ENCODE measurements around the gene PTRH1. TPM values are rescaled to one million over a fixed set of nuclear protein-coding genes. Genes with fewer than 3 reads are reported as not detected.
A peak's percentile ranks its signal among the peaks of the same experiment; 100 is the strongest.

Gene PTRH1
- total RNA-seq, 1 experiment from 2014 or later: 21.8 TPM

DNA sequence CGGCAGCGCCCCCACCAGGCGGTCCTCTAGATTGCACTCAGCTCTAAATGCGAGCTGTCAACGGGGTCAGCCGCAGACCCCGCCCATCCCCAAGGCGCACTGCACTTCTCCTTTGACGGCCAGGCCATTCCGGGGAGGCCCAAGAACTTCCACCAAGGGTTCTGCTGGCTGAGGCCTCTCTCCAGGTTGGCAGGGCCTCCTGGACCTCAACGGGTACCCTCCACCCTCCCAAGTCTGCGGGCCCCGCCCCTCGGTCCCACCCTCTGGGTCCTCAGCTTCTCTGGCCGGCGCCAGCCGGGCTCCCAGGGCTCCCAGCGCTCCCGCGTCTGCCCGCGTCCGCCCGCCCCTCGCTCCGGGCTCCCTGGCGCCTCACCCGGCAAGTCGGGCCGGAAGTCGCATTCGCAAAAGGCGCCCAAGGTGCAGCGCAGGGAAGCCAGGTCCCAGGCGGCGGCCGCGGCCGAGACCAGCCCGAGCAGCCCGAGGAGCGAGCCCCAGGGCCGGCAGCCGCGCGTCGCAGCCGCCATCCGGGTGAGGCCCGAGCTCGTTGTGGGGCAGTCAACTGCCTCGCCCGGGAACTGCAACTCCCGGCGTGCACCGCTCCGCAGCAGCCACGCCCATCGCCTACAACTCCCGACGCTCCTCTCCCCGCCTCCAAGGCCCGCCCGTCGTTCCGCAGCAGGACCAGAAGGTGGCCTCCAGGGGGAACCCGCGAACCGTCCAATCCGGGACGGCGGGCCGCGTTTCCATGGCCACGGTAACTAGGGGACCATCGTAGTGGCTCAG is 19.5 kb upstream of the PTRH1 start, which contains the start of gene TOR2A:
Gene TOR2A (minus strand): TSS at position 548 of the 783 bp plus-strand sequence. CDS start 24 bp downstream, at position 524.
- ChIA-PET CTCF (interaction anchor here (0.5 to 2.3 kb wide), 57 partner anchors 10 to 511 kb away, joined by 3 to 46 read pairs (median 5); partner anchors contain the start of genes CDK9, CFAP157, PIP5KL1 and PTRH1), POLR2A (interaction anchor here (0.7 to 1.5 kb wide), 11 partner anchors 12 to 186 kb away, joined by 3 to 10 read pairs (median 4); partner anchors contain the start of genes CDK9, PTRH1 and TTC16), RAD21 (ENCODE audit: low non-redundant PET in 1 of 2, low total read pairs in 2 of 2, uncharacterized antibody in 2 of 2, unreplicated experiment in 2 of 2) (interaction anchor here (0.6 to 1.6 kb wide), 18 partner anchors 10 to 186 kb away, joined by 3 to 10 read pairs (median 4); partner anchors contain the start of genes CDK9 (in 2 of the 2), CFAP157 (in 1 of the 2), PTRH1 (in 1 of the 2) and ST6GALNAC4 (in 1 of the 2))
- BruUV-seq (replicated peaks): no TSS peak
- Histone ChIP-seq H3K79me2 (ENCODE audit: insufficient read depth, low read length) (no peaks in the 10 kb centered on the region), H3K9me3 (ENCODE audit: control insufficient read depth in 1 of 2, insufficient read depth in 1 of 2, low read depth in 1 of 2, low read length in 2 of 2) (no peaks in the 10 kb centered on the region), H3K27me3 (ENCODE audit: insufficient read depth, low read length) (no peaks in the 10 kb centered on the region), H3K9ac (ENCODE audit: low read length) (peak within 1 kb of the TSS; percentile 67), H3K36me3 (ENCODE audit: control insufficient read depth in 1 of 2, insufficient read depth in 2 of 2, low read length in 2 of 2) (no peaks in the 10 kb centered on the region), H3K4me3 (replicated peaks in 1 of 2; ENCODE audit: low read depth in 1 of 2, low read length in 2 of 2) (peak within 1 kb of the TSS; percentile 58 to 72), H4K20me1 (ENCODE audit: insufficient read depth) (no peaks in the 10 kb centered on the region), H2AFZ (ENCODE audit: low read depth, low read length, poor library complexity, severe bottlenecking) (peak within 1 kb of the TSS; percentile 50), H3K4me1 (ENCODE audit: control insufficient read depth in 1 of 2, insufficient read depth in 2 of 2, low read length in 2 of 2) (peaks cover 4 to 18% of the 10 kb centered on the region in 2 experiments), H3K9me2 (ENCODE audit: insufficient read depth) (no peaks in the 10 kb centered on the region), H3K4me2 (ENCODE audit: low read length) (peak within 1 kb of the TSS; percentile 96), H3K27ac (ENCODE audit: low read depth, low read length) (peak within 1 kb of the TSS; percentile 87)
- intact Hi-C loops (cut with micrococcal nuclease): loop anchor here (1.0 kb wide), 6 partner anchors 28 to 186 kb away; no protein-coding TSS in a partner anchor
- peak; percentile 92 for DNase-seq (ENCODE audit: low read depth, low spot score)
- peak; percentile 93 for ATAC-seq
- TF ChIP-seq SRF (IDR thresholded peaks at IDR 0.05; ENCODE audit: low read depth) (no peak), CBX3 (IDR thresholded peaks at IDR 0.05; ENCODE audit: low read depth) (no peak), SIN3A (IDR thresholded peaks at IDR 0.05; ENCODE audit: low read depth) (no peak), RAD21 (IDR thresholded peaks at IDR 0.05; ENCODE audit: low read depth) (no peak), ZNF274 (IDR thresholded peaks at IDR 0.05; ENCODE audit: low read depth, low read length) (no peak), JUND (IDR thresholded peaks at IDR 0.05) (no peak), FOSL1 (IDR thresholded peaks at IDR 0.05; ENCODE audit: low read depth) (no peak), CEBPB (IDR thresholded peaks at IDR 0.05; ENCODE audit: low read depth) (no peak), EZH2 (IDR thresholded peaks at IDR 0.05) (no peak), EZH2phosphoT487 (IDR thresholded peaks at IDR 0.05; ENCODE audit: borderline replicate concordance) (no peak), POLR2AphosphoS5 (IDR thresholded peaks at IDR 0.05; ENCODE audit: low read depth, low read length) (peak; percentile 64), YY1 (IDR thresholded peaks at IDR 0.05; ENCODE audit: extremely low read depth, insufficient replicate concordance, low read depth, low read length) (peak; percentile 78), POLR2A (IDR thresholded peaks at IDR 0.05; ENCODE audit: borderline replicate concordance, extremely low read depth, insufficient read depth, insufficient read length) (no peak), ZFX (IDR thresholded peaks at IDR 0.05) (peak; percentile 81; the same call in 1 of the 2 replicates), ELF1 (IDR thresholded peaks at IDR 0.05; ENCODE audit: borderline replicate concordance, low read depth) (no peak)
- TF ChIP-seq, protein P1, sequence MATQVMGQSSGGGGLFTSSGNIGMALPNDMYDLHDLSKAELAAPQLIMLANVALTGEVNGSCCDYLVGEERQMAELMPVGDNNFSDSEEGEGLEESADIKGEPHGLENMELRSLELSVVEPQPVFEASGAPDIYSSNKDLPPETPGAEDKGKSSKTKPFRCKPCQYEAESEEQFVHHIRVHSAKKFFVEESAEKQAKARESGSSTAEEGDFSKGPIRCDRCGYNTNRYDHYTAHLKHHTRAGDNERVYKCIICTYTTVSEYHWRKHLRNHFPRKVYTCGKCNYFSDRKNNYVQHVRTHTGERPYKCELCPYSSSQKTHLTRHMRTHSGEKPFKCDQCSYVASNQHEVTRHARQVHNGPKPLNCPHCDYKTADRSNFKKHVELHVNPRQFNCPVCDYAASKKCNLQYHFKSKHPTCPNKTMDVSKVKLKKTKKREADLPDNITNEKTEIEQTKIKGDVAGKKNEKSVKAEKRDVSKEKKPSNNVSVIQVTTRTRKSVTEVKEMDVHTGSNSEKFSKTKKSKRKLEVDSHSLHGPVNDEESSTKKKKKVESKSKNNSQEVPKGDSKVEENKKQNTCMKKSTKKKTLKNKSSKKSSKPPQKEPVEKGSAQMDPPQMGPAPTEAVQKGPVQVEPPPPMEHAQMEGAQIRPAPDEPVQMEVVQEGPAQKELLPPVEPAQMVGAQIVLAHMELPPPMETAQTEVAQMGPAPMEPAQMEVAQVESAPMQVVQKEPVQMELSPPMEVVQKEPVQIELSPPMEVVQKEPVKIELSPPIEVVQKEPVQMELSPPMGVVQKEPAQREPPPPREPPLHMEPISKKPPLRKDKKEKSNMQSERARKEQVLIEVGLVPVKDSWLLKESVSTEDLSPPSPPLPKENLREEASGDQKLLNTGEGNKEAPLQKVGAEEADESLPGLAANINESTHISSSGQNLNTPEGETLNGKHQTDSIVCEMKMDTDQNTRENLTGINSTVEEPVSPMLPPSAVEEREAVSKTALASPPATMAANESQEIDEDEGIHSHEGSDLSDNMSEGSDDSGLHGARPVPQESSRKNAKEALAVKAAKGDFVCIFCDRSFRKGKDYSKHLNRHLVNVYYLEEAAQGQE (IDR thresholded peaks at IDR 0.05; ENCODE audit: low read depth): no peak
- TF ChIP-seq, protein P2, sequence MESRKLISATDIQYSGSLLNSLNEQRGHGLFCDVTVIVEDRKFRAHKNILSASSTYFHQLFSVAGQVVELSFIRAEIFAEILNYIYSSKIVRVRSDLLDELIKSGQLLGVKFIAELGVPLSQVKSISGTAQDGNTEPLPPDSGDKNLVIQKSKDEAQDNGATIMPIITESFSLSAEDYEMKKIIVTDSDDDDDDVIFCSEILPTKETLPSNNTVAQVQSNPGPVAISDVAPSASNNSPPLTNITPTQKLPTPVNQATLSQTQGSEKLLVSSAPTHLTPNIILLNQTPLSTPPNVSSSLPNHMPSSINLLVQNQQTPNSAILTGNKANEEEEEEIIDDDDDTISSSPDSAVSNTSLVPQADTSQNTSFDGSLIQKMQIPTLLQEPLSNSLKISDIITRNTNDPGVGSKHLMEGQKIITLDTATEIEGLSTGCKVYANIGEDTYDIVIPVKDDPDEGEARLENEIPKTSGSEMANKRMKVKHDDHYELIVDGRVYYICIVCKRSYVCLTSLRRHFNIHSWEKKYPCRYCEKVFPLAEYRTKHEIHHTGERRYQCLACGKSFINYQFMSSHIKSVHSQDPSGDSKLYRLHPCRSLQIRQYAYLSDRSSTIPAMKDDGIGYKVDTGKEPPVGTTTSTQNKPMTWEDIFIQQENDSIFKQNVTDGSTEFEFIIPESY (IDR thresholded peaks at IDR 0.05; ENCODE audit: extremely low read depth, insufficient replicate concordance, low read length): no peak
- TF ChIP-seq, protein P3, sequence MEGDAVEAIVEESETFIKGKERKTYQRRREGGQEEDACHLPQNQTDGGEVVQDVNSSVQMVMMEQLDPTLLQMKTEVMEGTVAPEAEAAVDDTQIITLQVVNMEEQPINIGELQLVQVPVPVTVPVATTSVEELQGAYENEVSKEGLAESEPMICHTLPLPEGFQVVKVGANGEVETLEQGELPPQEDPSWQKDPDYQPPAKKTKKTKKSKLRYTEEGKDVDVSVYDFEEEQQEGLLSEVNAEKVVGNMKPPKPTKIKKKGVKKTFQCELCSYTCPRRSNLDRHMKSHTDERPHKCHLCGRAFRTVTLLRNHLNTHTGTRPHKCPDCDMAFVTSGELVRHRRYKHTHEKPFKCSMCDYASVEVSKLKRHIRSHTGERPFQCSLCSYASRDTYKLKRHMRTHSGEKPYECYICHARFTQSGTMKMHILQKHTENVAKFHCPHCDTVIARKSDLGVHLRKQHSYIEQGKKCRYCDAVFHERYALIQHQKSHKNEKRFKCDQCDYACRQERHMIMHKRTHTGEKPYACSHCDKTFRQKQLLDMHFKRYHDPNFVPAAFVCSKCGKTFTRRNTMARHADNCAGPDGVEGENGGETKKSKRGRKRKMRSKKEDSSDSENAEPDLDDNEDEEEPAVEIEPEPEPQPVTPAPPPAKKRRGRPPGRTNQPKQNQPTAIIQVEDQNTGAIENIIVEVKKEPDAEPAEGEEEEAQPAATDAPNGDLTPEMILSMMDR (IDR thresholded peaks at IDR 0.05 in 2 of 3, conservative IDR thresholded peaks at IDR 0.05 in 1 of 3; ENCODE audit: borderline replicate concordance in 1 of 3, insufficient read depth in 1 of 3, low read depth in 2 of 3, low read length in 2 of 3): peak in 2 of 3 experiments; percentile 91 to 92; a peak in 4 of 6 replicates
- TF ChIP-seq, protein P4, sequence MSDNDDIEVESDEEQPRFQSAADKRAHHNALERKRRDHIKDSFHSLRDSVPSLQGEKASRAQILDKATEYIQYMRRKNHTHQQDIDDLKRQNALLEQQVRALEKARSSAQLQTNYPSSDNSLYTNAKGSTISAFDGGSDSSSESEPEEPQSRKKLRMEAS (IDR thresholded peaks at IDR 0.05): no peak
